ENCODE data around the gene KRT71. TPM values are rescaled to one million over a fixed set of nuclear protein-coding genes. Genes with fewer than 3 reads are reported as not detected.

Gene KRT71
- total and polyA plus RNA-seq, 2 of the 8 experiments (the other 6 are each of a cell fraction or from before 2014, with no cell fraction given): not detected

- TF ChIP-seq, protein P1, sequence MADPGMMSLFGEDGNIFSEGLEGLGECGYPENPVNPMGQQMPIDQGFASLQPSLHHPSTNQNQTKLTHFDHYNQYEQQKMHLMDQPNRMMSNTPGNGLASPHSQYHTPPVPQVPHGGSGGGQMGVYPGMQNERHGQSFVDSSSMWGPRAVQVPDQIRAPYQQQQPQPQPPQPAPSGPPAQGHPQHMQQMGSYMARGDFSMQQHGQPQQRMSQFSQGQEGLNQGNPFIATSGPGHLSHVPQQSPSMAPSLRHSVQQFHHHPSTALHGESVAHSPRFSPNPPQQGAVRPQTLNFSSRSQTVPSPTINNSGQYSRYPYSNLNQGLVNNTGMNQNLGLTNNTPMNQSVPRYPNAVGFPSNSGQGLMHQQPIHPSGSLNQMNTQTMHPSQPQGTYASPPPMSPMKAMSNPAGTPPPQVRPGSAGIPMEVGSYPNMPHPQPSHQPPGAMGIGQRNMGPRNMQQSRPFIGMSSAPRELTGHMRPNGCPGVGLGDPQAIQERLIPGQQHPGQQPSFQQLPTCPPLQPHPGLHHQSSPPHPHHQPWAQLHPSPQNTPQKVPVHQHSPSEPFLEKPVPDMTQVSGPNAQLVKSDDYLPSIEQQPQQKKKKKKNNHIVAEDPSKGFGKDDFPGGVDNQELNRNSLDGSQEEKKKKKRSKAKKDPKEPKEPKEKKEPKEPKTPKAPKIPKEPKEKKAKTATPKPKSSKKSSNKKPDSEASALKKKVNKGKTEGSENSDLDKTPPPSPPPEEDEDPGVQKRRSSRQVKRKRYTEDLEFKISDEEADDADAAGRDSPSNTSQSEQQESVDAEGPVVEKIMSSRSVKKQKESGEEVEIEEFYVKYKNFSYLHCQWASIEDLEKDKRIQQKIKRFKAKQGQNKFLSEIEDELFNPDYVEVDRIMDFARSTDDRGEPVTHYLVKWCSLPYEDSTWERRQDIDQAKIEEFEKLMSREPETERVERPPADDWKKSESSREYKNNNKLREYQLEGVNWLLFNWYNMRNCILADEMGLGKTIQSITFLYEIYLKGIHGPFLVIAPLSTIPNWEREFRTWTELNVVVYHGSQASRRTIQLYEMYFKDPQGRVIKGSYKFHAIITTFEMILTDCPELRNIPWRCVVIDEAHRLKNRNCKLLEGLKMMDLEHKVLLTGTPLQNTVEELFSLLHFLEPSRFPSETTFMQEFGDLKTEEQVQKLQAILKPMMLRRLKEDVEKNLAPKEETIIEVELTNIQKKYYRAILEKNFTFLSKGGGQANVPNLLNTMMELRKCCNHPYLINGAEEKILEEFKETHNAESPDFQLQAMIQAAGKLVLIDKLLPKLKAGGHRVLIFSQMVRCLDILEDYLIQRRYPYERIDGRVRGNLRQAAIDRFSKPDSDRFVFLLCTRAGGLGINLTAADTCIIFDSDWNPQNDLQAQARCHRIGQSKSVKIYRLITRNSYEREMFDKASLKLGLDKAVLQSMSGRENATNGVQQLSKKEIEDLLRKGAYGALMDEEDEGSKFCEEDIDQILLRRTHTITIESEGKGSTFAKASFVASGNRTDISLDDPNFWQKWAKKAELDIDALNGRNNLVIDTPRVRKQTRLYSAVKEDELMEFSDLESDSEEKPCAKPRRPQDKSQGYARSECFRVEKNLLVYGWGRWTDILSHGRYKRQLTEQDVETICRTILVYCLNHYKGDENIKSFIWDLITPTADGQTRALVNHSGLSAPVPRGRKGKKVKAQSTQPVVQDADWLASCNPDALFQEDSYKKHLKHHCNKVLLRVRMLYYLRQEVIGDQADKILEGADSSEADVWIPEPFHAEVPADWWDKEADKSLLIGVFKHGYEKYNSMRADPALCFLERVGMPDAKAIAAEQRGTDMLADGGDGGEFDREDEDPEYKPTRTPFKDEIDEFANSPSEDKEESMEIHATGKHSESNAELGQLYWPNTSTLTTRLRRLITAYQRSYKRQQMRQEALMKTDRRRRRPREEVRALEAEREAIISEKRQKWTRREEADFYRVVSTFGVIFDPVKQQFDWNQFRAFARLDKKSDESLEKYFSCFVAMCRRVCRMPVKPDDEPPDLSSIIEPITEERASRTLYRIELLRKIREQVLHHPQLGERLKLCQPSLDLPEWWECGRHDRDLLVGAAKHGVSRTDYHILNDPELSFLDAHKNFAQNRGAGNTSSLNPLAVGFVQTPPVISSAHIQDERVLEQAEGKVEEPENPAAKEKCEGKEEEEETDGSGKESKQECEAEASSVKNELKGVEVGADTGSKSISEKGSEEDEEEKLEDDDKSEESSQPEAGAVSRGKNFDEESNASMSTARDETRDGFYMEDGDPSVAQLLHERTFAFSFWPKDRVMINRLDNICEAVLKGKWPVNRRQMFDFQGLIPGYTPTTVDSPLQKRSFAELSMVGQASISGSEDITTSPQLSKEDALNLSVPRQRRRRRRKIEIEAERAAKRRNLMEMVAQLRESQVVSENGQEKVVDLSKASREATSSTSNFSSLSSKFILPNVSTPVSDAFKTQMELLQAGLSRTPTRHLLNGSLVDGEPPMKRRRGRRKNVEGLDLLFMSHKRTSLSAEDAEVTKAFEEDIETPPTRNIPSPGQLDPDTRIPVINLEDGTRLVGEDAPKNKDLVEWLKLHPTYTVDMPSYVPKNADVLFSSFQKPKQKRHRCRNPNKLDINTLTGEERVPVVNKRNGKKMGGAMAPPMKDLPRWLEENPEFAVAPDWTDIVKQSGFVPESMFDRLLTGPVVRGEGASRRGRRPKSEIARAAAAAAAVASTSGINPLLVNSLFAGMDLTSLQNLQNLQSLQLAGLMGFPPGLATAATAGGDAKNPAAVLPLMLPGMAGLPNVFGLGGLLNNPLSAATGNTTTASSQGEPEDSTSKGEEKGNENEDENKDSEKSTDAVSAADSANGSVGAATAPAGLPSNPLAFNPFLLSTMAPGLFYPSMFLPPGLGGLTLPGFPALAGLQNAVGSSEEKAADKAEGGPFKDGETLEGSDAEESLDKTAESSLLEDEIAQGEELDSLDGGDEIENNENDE (IDR thresholded peaks at IDR 0.05; ENCODE audit: insufficient replicate concordance, low read length): no peak
- no peak for TF ChIP-seq CTCF (IDR thresholded peaks at IDR 0.05; ENCODE audit: control extremely low read depth in 1 of 3, insufficient read depth in 1 of 3, low read depth in 1 of 3, low read length in 3 of 3)
Measured at GRCh38 chr12:52552681-52553195, at the start of gene KRT71 (continued).

Measured in H1 (cell line).